Tibial artery (tissue), 4 donors: Measurements from ENCODE around the gene TTC22.

ENCODE experiments used
- DNase-seq, 2 donors: peaks; one replicate each; pipeline ENCODE4 v3.0.0-alpha.2; 2019
- H3K27ac ChIP-seq, 2 donors: fragments of 200-600 bp; sonication (generic) in 1 of 2; 1 replicate in 1 of 2; 2 replicates in 1 of 2; pipeline ENCODE4 v1.5.1; 2018 to 2019; ENCODE audit warnings: mild to moderate bottlenecking in 1 of 2
- H3K27me3 ChIP-seq, 2 donors: fragments of 200-600 bp; sonication (generic) in 1 of 2; one replicate each; pipeline versions ENCODE4 v1.5.1 to v1.6.0; 2016 to 2019
- H3K36me3 ChIP-seq, 3 donors: fragments of 200-600 bp; sonication (generic) in 2 of 3; one replicate each; pipeline ENCODE4 v1.5.1; 2016 to 2019; ENCODE audit warnings: mild to moderate bottlenecking in 2 of 3
- H3K4me1 ChIP-seq, 4 donors: fragments of 200-600 bp; sonication (generic) in 2 of 4; 1 replicate in 3 of 4; 2 replicates in 1 of 4; pipeline ENCODE4 v1.5.1; 2016 to 2019
- H3K4me3 ChIP-seq, 2 donors: fragments of 200-600 bp; sonication (generic) in 1 of 2; 1 replicate in 1 of 2; 2 replicates in 1 of 2; pipeline ENCODE4 v1.5.1; 2018 to 2019; ENCODE audit warnings: mild to moderate bottlenecking in 2 of 2
- H3K9me3 ChIP-seq, 3 donors: fragments of 200-600 bp; sonication (generic) in 1 of 3; one replicate each; pipeline ENCODE4 v1.5.1; 2016 to 2019
- CTCF ChIP-seq, 2 experiments: fragments of 200-600 bp in 1 of 2; fragments of 450-650 bp in 1 of 2; IDR thresholded peaks; one replicate each; pipeline ENCODE4 v1.5.1; 2017 to 2019; ENCODE audit warnings: antibody characterized with exemption in 2 of 2, mild to moderate bottlenecking in 1 of 2, moderate library complexity in 1 of 2
- intact Hi-C: fragments of 100-400 bp; cut with DNase I; formaldehyde crosslinking; loops from one replicate; pipeline ENCODE4 v1.15.0; 2023; ENCODE audit warnings: low total_unique reads

Gene TTC22

GRCh38 chr1:54806931-54807611 lies 5.9 kb upstream of the TTC22 start:
- intact Hi-C loops: loop anchor here (10.0 kb wide), 1 partner anchor 712 kb away; no protein-coding TSS in a partner anchor
- H3K36me3 ChIP-seq: no peaks in the 10 kb centered on the region

DNA sequence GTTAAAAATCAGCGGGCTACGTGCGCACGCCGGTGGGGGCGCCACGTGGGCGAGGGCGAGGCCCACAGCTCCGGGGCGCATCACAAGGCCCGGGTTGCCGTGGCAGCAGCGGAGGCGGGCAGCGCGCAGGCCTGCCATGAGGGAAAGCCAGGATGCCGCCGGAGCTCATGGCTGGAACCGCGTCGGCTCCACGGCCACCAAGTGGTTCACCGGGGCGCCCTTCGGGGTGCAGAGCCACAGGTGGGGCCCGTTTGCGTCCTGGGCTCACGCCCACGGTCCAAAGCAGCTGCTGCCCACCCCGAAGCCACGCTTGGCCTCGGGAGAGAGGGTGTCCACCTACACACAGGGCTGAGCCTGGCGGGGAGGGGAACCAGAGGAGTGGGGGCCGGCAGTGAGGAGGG lies 4.9 kb upstream of the TTC22 start:
- no peak overlapping the region for H3K4me3 ChIP-seq
- TF ChIP-seq CTCF (IDR thresholded peaks at IDR 0.05): no peak
- no peak overlapping the region for H3K27ac ChIP-seq
- no peak for DNase-seq
- intact Hi-C loops: loop anchor here (10.0 kb wide), 1 partner anchor 711 kb away; no protein-coding TSS in a partner anchor
- peaks cover 0 to 24% of the 10 kb centered on the region in 2 donors for H3K27me3 ChIP-seq
- no peaks in the 10 kb centered on the region for H3K9me3 ChIP-seq
- no peaks in the 10 kb centered on the region for H3K36me3 ChIP-seq
- H3K4me1 ChIP-seq: peaks cover 0 to 23% (median 12%) of the 10 kb centered on the region in 4 donors

More at GRCh38 chr1:54806931-54807611, 5.9 kb upstream of the TTC22 start:
- peak in 1 of 2 donors; percentile 21 for DNase-seq
- Histone ChIP-seq H3K27ac (no peak overlapping the region), H3K4me3 (no peak overlapping the region), H3K4me1 (peaks cover 0 to 15% (median 6%) of the 10 kb centered on the region in 4 donors), H3K9me3 (no peaks in the 10 kb centered on the region), H3K27me3 (peaks cover 0 to 15% of the 10 kb centered on the region in 2 donors)
- TF ChIP-seq CTCF (IDR thresholded peaks at IDR 0.05): no peak

GRCh38 chr1:54805466-54805865 lies 4.3 kb upstream of the TTC22 start:
- Histone ChIP-seq H3K36me3 (no peaks in the 10 kb centered on the region), H3K27ac (no peak overlapping the region), H3K4me3 (no peak overlapping the region), H3K27me3 (peaks cover 0 to 25% of the 10 kb centered on the region in 2 donors), H3K4me1 (peaks cover 0 to 29% (median 17%) of the 10 kb centered on the region in 4 donors), H3K9me3 (no peaks in the 10 kb centered on the region)
- intact Hi-C loops: loop anchor here (10.0 kb wide), 1 partner anchor 711 kb away; no protein-coding TSS in a partner anchor
- TF ChIP-seq CTCF (IDR thresholded peaks at IDR 0.05): no peak
- peak in 1 of 2 donors; percentile 16 for DNase-seq

- no peak for TF ChIP-seq CTCF (IDR thresholded peaks at IDR 0.05)
- Histone ChIP-seq H3K27ac (no peak overlapping the region), H3K4me1 (peaks cover 0 to 37% (median 17%) of the 10 kb centered on the region in 4 donors), H3K27me3 (peaks cover 0 to 33% of the 10 kb centered on the region in 2 donors), H3K9me3 (no peaks in the 10 kb centered on the region), H3K4me3 (no peak overlapping the region), H3K36me3 (no peaks in the 10 kb centered on the region)
- DNase-seq: peak in 1 of 2 donors; percentile 51
- intact Hi-C loops: loop anchor here (10.0 kb wide), 1 partner anchor 710 kb away; no protein-coding TSS in a partner anchor
Observed at GRCh38 chr1:54804471-54805132, 3.5 kb upstream of the TTC22 start.

DNA sequence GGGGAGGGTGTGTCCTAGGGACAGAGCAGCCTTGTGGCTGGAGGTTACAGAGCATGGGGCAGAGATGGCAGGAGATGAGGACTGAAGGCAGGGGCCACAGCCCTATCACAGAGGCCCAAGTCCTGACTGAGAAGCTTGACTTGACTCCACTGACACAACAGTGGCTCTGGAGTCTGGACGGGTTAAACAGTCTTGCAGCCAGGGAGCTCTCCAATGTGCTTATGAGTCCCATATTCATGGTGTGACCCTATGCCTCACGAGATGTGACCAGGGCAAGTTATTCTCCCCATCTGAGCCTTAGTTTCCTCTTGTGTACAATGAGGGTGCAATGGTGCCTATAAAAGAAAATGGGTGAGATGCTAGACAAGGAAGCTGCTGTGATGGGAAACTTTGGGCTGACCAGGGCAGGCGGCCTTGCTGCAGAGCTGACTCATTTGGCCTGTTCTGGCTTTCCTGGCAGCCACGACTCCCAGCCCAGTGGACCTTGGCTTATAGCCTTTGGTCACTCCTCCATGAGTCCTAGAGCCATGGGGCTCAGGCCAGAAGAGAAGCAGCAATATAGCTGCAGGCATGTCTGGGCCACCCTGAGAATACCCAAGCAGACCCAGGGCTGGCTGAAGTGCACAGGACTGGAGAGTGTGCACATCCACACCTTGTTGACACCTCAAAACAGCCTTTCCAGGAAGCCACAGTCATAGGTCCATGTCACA lies 2.8 kb upstream of the TTC22 start:
- Histone ChIP-seq H3K4me1 (peaks cover 0 to 44% (median 17%) of the 10 kb centered on the region in 4 donors), H3K27ac (no peak overlapping the region), H3K27me3 (peaks cover 0 to 33% of the 10 kb centered on the region in 2 donors), H3K36me3 (no peaks in the 10 kb centered on the region), H3K9me3 (no peaks in the 10 kb centered on the region), H3K4me3 (no peak overlapping the region)
- DNase-seq: peak; percentile 67 to 80
- intact Hi-C loops: loop anchor here (10.0 kb wide), 1 partner anchor 709 kb away; no protein-coding TSS in a partner anchor
- TF ChIP-seq CTCF (IDR thresholded peaks at IDR 0.05): no peak
